ENCODE data around the gene VMP1.

The VMP1 gene

GRCh38 chr17:59762049-59762823 lies 54.8 kb downstream of the VMP1 start:
- peak; percentile 67 for ATAC-seq (ENCODE audit: low read depth)
- peak overlapping the region; percentile 99 for H3K27ac ChIP-seq (ENCODE audit: poor library complexity, severe bottlenecking)
- H3K9me3 ChIP-seq (ENCODE audit: severe bottlenecking) = no peaks in the 10 kb centered on the region
- no peak for DNase-seq (ENCODE audit: low spot score)
- peaks cover 19% of the 10 kb centered on the region for H3K36me3 ChIP-seq (ENCODE audit: low read depth)
- no peak overlapping the region for H3K4me3 ChIP-seq (ENCODE audit: severe bottlenecking)
- H3K27me3 ChIP-seq (ENCODE audit: insufficient read depth, poor library complexity, severe bottlenecking) = no peaks in the 10 kb centered on the region
- peaks cover 51% of the 10 kb centered on the region for H3K4me1 ChIP-seq (ENCODE audit: insufficient read depth, poor library complexity, severe bottlenecking)
- no peak for TF ChIP-seq CTCF (IDR thresholded peaks at IDR 0.05; ENCODE audit: poor library complexity, severe bottlenecking)

- Histone ChIP-seq H3K36me3 (ENCODE audit: low read depth) (peaks cover 26% of the 10 kb centered on the region), H3K4me3 (ENCODE audit: severe bottlenecking) (no peak overlapping the region), H3K9me3 (ENCODE audit: severe bottlenecking) (no peaks in the 10 kb centered on the region), H3K27me3 (ENCODE audit: insufficient read depth, poor library complexity, severe bottlenecking) (no peaks in the 10 kb centered on the region), H3K27ac (ENCODE audit: poor library complexity, severe bottlenecking) (peak overlapping the region; percentile 99), H3K4me1 (ENCODE audit: insufficient read depth, poor library complexity, severe bottlenecking) (peaks cover 51% of the 10 kb centered on the region)
- TF ChIP-seq CTCF (IDR thresholded peaks at IDR 0.05; ENCODE audit: poor library complexity, severe bottlenecking) = no peak
- DNase-seq (ENCODE audit: low spot score) (no peak), ATAC-seq (ENCODE audit: low read depth) (no peak)
Observed at GRCh38 chr17:59762824-59763374, 55.4 kb downstream of the VMP1 start.

GRCh38 chr17:59763861-59764260 lies 56.4 kb downstream of the VMP1 start:
- no peaks in the 10 kb centered on the region for H3K27me3 ChIP-seq (ENCODE audit: insufficient read depth, poor library complexity, severe bottlenecking)
- peak overlapping the region; percentile 99 for H3K27ac ChIP-seq (ENCODE audit: poor library complexity, severe bottlenecking)
- peaks cover 50% of the 10 kb centered on the region for H3K4me1 ChIP-seq (ENCODE audit: insufficient read depth, poor library complexity, severe bottlenecking)
- H3K9me3 ChIP-seq (ENCODE audit: severe bottlenecking) = no peaks in the 10 kb centered on the region
- ATAC-seq (ENCODE audit: low read depth) = peak; percentile 88
- DNase-seq (ENCODE audit: low spot score) = no peak
- no peak for TF ChIP-seq CTCF (IDR thresholded peaks at IDR 0.05; ENCODE audit: poor library complexity, severe bottlenecking)
- peaks cover 35% of the 10 kb centered on the region for H3K36me3 ChIP-seq (ENCODE audit: low read depth)
- no peak overlapping the region for H3K4me3 ChIP-seq (ENCODE audit: severe bottlenecking)

GRCh38 chr17:59764292-59764741 lies 56.9 kb downstream of the VMP1 start:
- Histone ChIP-seq H3K4me3 (ENCODE audit: severe bottlenecking) (no peak overlapping the region), H3K4me1 (ENCODE audit: insufficient read depth, poor library complexity, severe bottlenecking) (peaks cover 55% of the 10 kb centered on the region), H3K9me3 (ENCODE audit: severe bottlenecking) (no peaks in the 10 kb centered on the region), H3K36me3 (ENCODE audit: low read depth) (peaks cover 35% of the 10 kb centered on the region), H3K27me3 (ENCODE audit: insufficient read depth, poor library complexity, severe bottlenecking) (no peaks in the 10 kb centered on the region), H3K27ac (ENCODE audit: poor library complexity, severe bottlenecking) (peak overlapping the region; percentile 99)
- no peak for TF ChIP-seq CTCF (IDR thresholded peaks at IDR 0.05; ENCODE audit: poor library complexity, severe bottlenecking)
- DNase-seq (ENCODE audit: low spot score) = no peak
- ATAC-seq (ENCODE audit: low read depth) = 0 out of 3 replicates have a peak, but pooled peaks have one; percentile 11

GRCh38 chr17:59765038-59765437 lies 57.6 kb downstream of the VMP1 start:
- H3K27ac ChIP-seq (ENCODE audit: poor library complexity, severe bottlenecking) = peak overlapping the region; percentile 99
- H3K9me3 ChIP-seq (ENCODE audit: severe bottlenecking) = no peaks in the 10 kb centered on the region
- peaks cover 62% of the 10 kb centered on the region for H3K4me1 ChIP-seq (ENCODE audit: insufficient read depth, poor library complexity, severe bottlenecking)
- H3K4me3 ChIP-seq (ENCODE audit: severe bottlenecking) = no peak overlapping the region
- peaks cover 42% of the 10 kb centered on the region for H3K36me3 ChIP-seq (ENCODE audit: low read depth)
- no peak for TF ChIP-seq CTCF (IDR thresholded peaks at IDR 0.05; ENCODE audit: poor library complexity, severe bottlenecking)
- no peak for ATAC-seq (ENCODE audit: low read depth)
- DNase-seq (ENCODE audit: low spot score) = no peak
- no peaks in the 10 kb centered on the region for H3K27me3 ChIP-seq (ENCODE audit: insufficient read depth, poor library complexity, severe bottlenecking)

Data from RWPE2 (cell line).